ENCODE measurements around the gene MAPK14. TPM values are rescaled to one million over a fixed set of nuclear protein-coding genes. Genes with fewer than 3 reads are reported as not detected.

Gene MAPK14
- total and polyA plus RNA-seq, 2 donors (not counting 3 experiments of a cell fraction or from before 2014, with no cell fraction given) = 33.3 to 54.1 TPM

GRCh38 chr6:36110863-36111262, 83.3 kb downstream of the MAPK14 start:
- dilution Hi-C loops (cut with MboI; ENCODE audit: extremely low pct_ligation_motif_present, low sequenced_read_pairs) (no loop called here), intact Hi-C loops (cut with micrococcal nuclease) (no loop called here)
- FAIRE-seq (no peak), DNase-seq (ENCODE audit: low read depth, low spot score) (no peak)
- H3K9me3 ChIP-seq (replicated peaks; ENCODE audit: control insufficient read depth, insufficient read depth, low read length) = no peaks in the 10 kb centered on the region
- no peaks in the 10 kb centered on the region for H3K9me1 ChIP-seq (replicated peaks; ENCODE audit: control insufficient read depth, extremely low read depth, insufficient read depth, low read length)
- H2AFZ ChIP-seq (ENCODE audit: low read depth, low read length) = no peak overlapping the region
- H3K27me3 ChIP-seq (ENCODE audit: control insufficient read depth in 2 of 2, insufficient read depth in 2 of 2, low read length in 2 of 2) = no peaks in the 10 kb centered on the region
- H3K9ac ChIP-seq (replicated peaks; ENCODE audit: extremely low read depth, insufficient read depth, low read length) = no peak overlapping the region
- no peak overlapping the region for H3K27ac ChIP-seq (ENCODE audit: insufficient read depth, low read depth, low read length)
- no peaks in the 10 kb centered on the region for H3K4me1 ChIP-seq (ENCODE audit: control insufficient read depth, extremely low read depth, insufficient read depth, low read length)
- CTCF ChIA-PET = no interaction called here
- H3K79me2 ChIP-seq (ENCODE audit: control insufficient read depth, insufficient read depth, low read length) = no peaks in the 10 kb centered on the region
- no peak overlapping the region for H3K4me3 ChIP-seq (replicated peaks in 1 of 3; ENCODE audit: insufficient read depth in 1 of 3, low read depth in 1 of 3, low read length in 3 of 3)
- no TSS peak for BruUV-seq (replicated peaks)
- POLR2A ChIA-PET = no interaction called here
- peaks cover 19 to 25% of the 10 kb centered on the region in 2 experiments for H3K36me3 ChIP-seq (ENCODE audit: control insufficient read depth in 2 of 2, extremely low read depth in 1 of 2, insufficient read depth in 2 of 2, low read length in 2 of 2)
- no peak overlapping the region for H3K4me2 ChIP-seq (ENCODE audit: insufficient read depth, low read length)
- no peak for TF ChIP-seq POLR2A (IDR thresholded peaks at IDR 0.05; ENCODE audit: low read depth, low read length)
- H4K20me1 ChIP-seq (replicated peaks; ENCODE audit: control insufficient read depth, extremely low read depth, insufficient read depth, low read length) = no peaks in the 10 kb centered on the region

- FAIRE-seq = no peak
- Histone ChIP-seq H3K9ac (replicated peaks; ENCODE audit: extremely low read depth, insufficient read depth, low read length) (no peak overlapping the region), H3K79me2 (ENCODE audit: control insufficient read depth, insufficient read depth, low read length) (no peaks in the 10 kb centered on the region)
Measured at GRCh38 chr6:36111526-36111925, 83.9 kb downstream of the MAPK14 start.

More at GRCh38 chr6:36111526-36111925, 83.9 kb downstream of the MAPK14 start:
- H4K20me1 ChIP-seq (replicated peaks; ENCODE audit: control insufficient read depth, extremely low read depth, insufficient read depth, low read length) = no peaks in the 10 kb centered on the region
- no peaks in the 10 kb centered on the region for H3K27me3 ChIP-seq (ENCODE audit: control insufficient read depth in 2 of 2, insufficient read depth in 2 of 2, low read length in 2 of 2)
- no peak overlapping the region for H3K4me2 ChIP-seq (ENCODE audit: insufficient read depth, low read length)
- intact Hi-C loops (cut with micrococcal nuclease) (no loop called here), dilution Hi-C loops (cut with MboI; ENCODE audit: extremely low pct_ligation_motif_present, low sequenced_read_pairs) (no loop called here)
- no peaks in the 10 kb centered on the region for H3K9me1 ChIP-seq (replicated peaks; ENCODE audit: control insufficient read depth, extremely low read depth, insufficient read depth, low read length)
- ChIA-PET CTCF (interaction anchor here (1.0 kb wide), 1 partner anchor 10 kb away, joined by 3 read pairs; no protein-coding TSS in a partner anchor), POLR2A (no interaction called here)
- H3K36me3 ChIP-seq (ENCODE audit: control insufficient read depth in 2 of 2, extremely low read depth in 1 of 2, insufficient read depth in 2 of 2, low read length in 2 of 2) = peaks cover 19 to 25% of the 10 kb centered on the region in 2 experiments
- H3K4me3 ChIP-seq (replicated peaks in 1 of 3; ENCODE audit: insufficient read depth in 1 of 3, low read depth in 1 of 3, low read length in 3 of 3) = no peak overlapping the region
- no peak for TF ChIP-seq POLR2A (IDR thresholded peaks at IDR 0.05; ENCODE audit: low read depth, low read length)
- TF ChIP-seq, protein P1, sequence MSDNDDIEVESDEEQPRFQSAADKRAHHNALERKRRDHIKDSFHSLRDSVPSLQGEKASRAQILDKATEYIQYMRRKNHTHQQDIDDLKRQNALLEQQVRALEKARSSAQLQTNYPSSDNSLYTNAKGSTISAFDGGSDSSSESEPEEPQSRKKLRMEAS (IDR thresholded peaks at IDR 0.05; ENCODE audit: insufficient read depth, insufficient read length) = no peak
- TF ChIP-seq FOS (IDR thresholded peaks at IDR 0.05; ENCODE audit: borderline replicate concordance, insufficient read depth, low read length) = no peak
- no peak for TF ChIP-seq GATA2 (IDR thresholded peaks at IDR 0.05; ENCODE audit: insufficient read depth, insufficient read length, low read depth, low read length)
- no peak for TF ChIP-seq EZH2 (IDR thresholded peaks at IDR 0.05; ENCODE audit: borderline replicate concordance, low read depth, low read length, severe bottlenecking)
- TF ChIP-seq CTCF (IDR thresholded peaks at IDR 0.05; ENCODE audit: extremely low read depth in 1 of 2, insufficient read depth in 1 of 2, low read depth in 1 of 2, low read length in 2 of 2) = no peak
- TF ChIP-seq MYC (IDR thresholded peaks at IDR 0.05; ENCODE audit: low read depth, low read length) = no peak
- no peak for TF ChIP-seq JUN (IDR thresholded peaks at IDR 0.05; ENCODE audit: borderline replicate concordance, insufficient read depth, insufficient read length, low read depth)
- no peak for TF ChIP-seq POLR2AphosphoS5 (IDR thresholded peaks at IDR 0.05; ENCODE audit: insufficient read depth, low read depth, low read length)
- H3K27ac ChIP-seq (ENCODE audit: insufficient read depth, low read depth, low read length) = no peak overlapping the region
- H3K9me3 ChIP-seq (replicated peaks; ENCODE audit: control insufficient read depth, insufficient read depth, low read length) = no peaks in the 10 kb centered on the region
- BruUV-seq (replicated peaks) = no TSS peak
- H2AFZ ChIP-seq (ENCODE audit: low read depth, low read length) = no peak overlapping the region
- H3K4me1 ChIP-seq (ENCODE audit: control insufficient read depth, extremely low read depth, insufficient read depth, low read length) = no peaks in the 10 kb centered on the region
- DNase-seq (ENCODE audit: low read depth, low spot score) = no peak
